Loucy (cell line): Measurements from ENCODE around the gene SPSB4.

Experiments
- H2AFZ ChIP-seq: fragments of 200-600 bp; sonication (generic); 2 replicates; pipeline ENCODE4 v1.6.0; 2016; ENCODE audit warnings: antibody characterized with exemption, mild to moderate bottlenecking, low read length, moderate library complexity
- H3F3A ChIP-seq: fragments of 200-600 bp; 2 replicates; pipeline ENCODE4 v1.6.0; 2016; ENCODE audit warnings: antibody characterized with exemption, low read depth, mild to moderate bottlenecking
- H3K27me3 ChIP-seq: fragments of 200-600 bp; sonication (generic); 2 replicates; pipeline ENCODE4 v1.6.1; 2014; ENCODE audit warnings: low read length, mild to moderate bottlenecking; ENCODE audit not compliant: insufficient read depth, poor library complexity, severe bottlenecking
- H3K36me3 ChIP-seq: fragments of 200-600 bp; sonication (generic); 2 replicates; pipeline ENCODE4 v1.6.1; 2016; ENCODE audit warnings: low read length; ENCODE audit not compliant: insufficient read depth
- H3K4me1 ChIP-seq: fragments of 200-600 bp; sonication (generic); 2 replicates; pipeline ENCODE4 v1.5.1; 2014; ENCODE audit warnings: low read length, mild to moderate bottlenecking; ENCODE audit not compliant: insufficient read depth, poor library complexity, severe bottlenecking
- H3K4me2 ChIP-seq: fragments of 200-600 bp; sonication (generic); 2 replicates; pipeline ENCODE4 v1.6.0; 2014; ENCODE audit warnings: antibody characterized with exemption, low read length, low read depth, mild to moderate bottlenecking; ENCODE audit not compliant: poor library complexity, severe bottlenecking
- H3K4me3 ChIP-seq: fragments of 200-600 bp; sonication (generic); 2 replicates; pipeline ENCODE4 v1.5.1; 2014; ENCODE audit warnings: low read length, mild to moderate bottlenecking, mixed read lengths; ENCODE audit not compliant: poor library complexity, severe bottlenecking
- H3K79me2 ChIP-seq: fragments of 200-600 bp; sonication (generic); 2 replicates; pipeline ENCODE4 v1.6.1; 2014; ENCODE audit warnings: low read length; ENCODE audit not compliant: insufficient read depth
- H3K9ac ChIP-seq: fragments of 200-600 bp; sonication (generic); 2 replicates; pipeline ENCODE4 v1.6.0; 2014; ENCODE audit warnings: mild to moderate bottlenecking, low read depth, low read length, moderate library complexity; ENCODE audit not compliant: poor library complexity, severe bottlenecking
- H3K9me2 ChIP-seq: fragments of 200-600 bp; sonication (generic); replicated peaks from 2 replicates; pipeline ENCODE4 v1.6.1; 2016; ENCODE audit warnings: low read depth, low read length, mixed read lengths
- H3K9me3 ChIP-seq: fragments of 200-600 bp; sonication (generic); 2 replicates; pipeline ENCODE4 v1.6.1; 2014; ENCODE audit warnings: mild to moderate bottlenecking, antibody characterized with exemption, low read length, low read depth; ENCODE audit not compliant: insufficient read depth
- H4K20me1 ChIP-seq: fragments of 200-600 bp; sonication (generic); 2 replicates; pipeline ENCODE4 v1.6.0; 2014; ENCODE audit warnings: antibody characterized with exemption, low read length, mild to moderate bottlenecking; ENCODE audit not compliant: insufficient read depth, poor library complexity, severe bottlenecking
- EZH2phosphoT487 ChIP-seq: fragments of 200-600 bp; IDR thresholded peaks from 2 replicates; pipeline ENCODE4 v1.6.1; 2018; ENCODE audit warnings: antibody characterized with exemption, mild to moderate bottlenecking, moderate library complexity, borderline replicate concordance
- TF ChIP-seq, protein P1 (sequence below): fragments of 200-600 bp; sonication (generic); conservative IDR thresholded peaks from 2 replicates; pipeline ENCODE4 v1.5.1; 2014; ENCODE audit warnings: mild to moderate bottlenecking, antibody characterized with exemption, low read length

The SPSB4 gene

DNA sequence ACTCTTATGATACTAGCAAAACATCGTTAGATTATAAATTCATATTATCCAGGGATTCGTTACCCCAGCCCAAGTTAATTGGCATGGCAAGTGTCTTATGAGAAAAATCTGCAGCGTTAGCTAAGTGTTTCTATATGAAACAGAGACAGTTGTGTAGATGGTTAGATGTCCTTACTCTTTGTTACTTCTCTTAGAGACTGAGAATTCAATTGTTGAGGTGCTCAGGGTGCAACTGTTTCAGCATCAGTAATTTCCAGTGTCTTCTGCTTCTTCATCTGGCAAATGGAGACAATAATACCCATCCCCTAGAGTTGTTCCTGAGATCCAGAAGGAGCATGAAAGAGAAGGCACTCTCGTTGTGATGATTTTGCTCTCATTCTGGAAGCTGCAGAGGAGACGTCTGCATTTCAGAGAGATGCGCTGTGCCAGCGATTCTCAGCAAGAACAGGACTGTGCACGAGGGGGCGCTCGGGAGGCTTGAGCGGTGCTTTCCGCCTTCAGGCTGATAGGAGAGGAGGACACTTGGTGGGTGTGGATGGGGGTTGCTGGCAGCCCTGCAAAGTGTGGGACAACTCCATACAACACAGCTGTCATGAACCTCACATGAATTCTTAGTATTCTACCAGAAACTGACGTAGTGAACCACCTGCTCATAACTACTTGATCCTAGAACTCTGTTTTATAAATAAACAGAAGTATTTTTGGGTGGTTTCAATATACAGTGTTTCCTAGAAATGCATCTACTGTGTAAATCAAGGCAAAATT, 39.7 kb upstream of the SPSB4 start:
- H2AFZ ChIP-seq: peak overlapping the region; percentile 75
- H4K20me1 ChIP-seq: no peaks in the 10 kb centered on the region
- H3K4me1 ChIP-seq: no peaks in the 10 kb centered on the region
- H3K79me2 ChIP-seq: no peaks in the 10 kb centered on the region
- no peak overlapping the region for H3K9ac ChIP-seq
- H3K27me3 ChIP-seq: no peaks in the 10 kb centered on the region
- H3K4me2 ChIP-seq: peak overlapping the region; percentile 28
- no peaks in the 10 kb centered on the region for H3K36me3 ChIP-seq
- H3K4me3 ChIP-seq: no peak overlapping the region
- no peaks in the 10 kb centered on the region for H3K9me3 ChIP-seq
- TF ChIP-seq EZH2phosphoT487: no peak
- TF ChIP-seq, protein P1, sequence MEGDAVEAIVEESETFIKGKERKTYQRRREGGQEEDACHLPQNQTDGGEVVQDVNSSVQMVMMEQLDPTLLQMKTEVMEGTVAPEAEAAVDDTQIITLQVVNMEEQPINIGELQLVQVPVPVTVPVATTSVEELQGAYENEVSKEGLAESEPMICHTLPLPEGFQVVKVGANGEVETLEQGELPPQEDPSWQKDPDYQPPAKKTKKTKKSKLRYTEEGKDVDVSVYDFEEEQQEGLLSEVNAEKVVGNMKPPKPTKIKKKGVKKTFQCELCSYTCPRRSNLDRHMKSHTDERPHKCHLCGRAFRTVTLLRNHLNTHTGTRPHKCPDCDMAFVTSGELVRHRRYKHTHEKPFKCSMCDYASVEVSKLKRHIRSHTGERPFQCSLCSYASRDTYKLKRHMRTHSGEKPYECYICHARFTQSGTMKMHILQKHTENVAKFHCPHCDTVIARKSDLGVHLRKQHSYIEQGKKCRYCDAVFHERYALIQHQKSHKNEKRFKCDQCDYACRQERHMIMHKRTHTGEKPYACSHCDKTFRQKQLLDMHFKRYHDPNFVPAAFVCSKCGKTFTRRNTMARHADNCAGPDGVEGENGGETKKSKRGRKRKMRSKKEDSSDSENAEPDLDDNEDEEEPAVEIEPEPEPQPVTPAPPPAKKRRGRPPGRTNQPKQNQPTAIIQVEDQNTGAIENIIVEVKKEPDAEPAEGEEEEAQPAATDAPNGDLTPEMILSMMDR: peak; percentile 88
- no peaks in the 10 kb centered on the region for H3F3A ChIP-seq
- no peaks in the 10 kb centered on the region for H3K9me2 ChIP-seq

DNA sequence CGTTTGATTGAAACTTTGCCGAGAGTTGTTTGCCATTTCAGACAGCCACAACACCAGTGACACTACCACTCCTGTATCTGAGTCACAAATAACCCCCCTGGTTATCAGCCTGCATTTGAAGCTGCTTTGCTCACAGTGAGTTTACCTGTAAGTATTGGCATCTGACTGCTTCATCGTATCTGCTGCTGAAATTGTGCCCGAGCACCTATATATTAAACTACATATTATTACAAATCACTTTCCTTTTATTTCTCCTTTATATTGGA, 39.2 kb upstream of the SPSB4 start:
- peak overlapping the region; percentile 28 for H3K4me2 ChIP-seq

DNA sequence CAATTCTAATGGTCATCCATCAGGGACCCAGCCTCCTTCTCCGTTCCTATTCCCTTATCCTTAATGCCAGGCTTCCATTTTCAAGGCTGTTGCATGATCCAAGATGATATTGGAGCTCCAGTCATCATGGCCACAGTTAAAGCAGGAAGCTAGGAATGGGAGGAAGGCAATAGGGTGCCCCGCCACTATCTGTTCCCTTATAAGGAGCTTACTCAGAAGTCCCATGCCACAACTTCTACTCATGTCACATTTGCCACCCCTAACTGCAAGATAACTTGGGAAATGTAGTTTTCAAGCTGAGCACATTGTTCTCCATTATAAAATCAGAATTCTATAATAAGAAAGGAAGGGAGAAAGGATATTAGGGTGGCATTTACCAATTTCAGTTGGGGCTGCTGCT, 38.6 kb upstream of the SPSB4 start:
- Histone ChIP-seq H3K9me3 (no peaks in the 10 kb centered on the region), H3K79me2 (no peaks in the 10 kb centered on the region), H3K27me3 (no peaks in the 10 kb centered on the region), H3K4me1 (no peaks in the 10 kb centered on the region), H2AFZ (0 out of 2 replicates have a peak overlapping the region, but pooled peaks have one; percentile 75), H3K9me2 (no peaks in the 10 kb centered on the region), H3K9ac (no peak overlapping the region), H3F3A (no peaks in the 10 kb centered on the region), H3K36me3 (no peaks in the 10 kb centered on the region), H4K20me1 (no peaks in the 10 kb centered on the region), H3K4me3 (no peak overlapping the region), H3K4me2 (no peak overlapping the region)
- TF ChIP-seq, protein P1: no peak
- TF ChIP-seq EZH2phosphoT487: no peak

More for the DNA sequence above, 39.2 kb upstream of the SPSB4 start:
- H3F3A ChIP-seq: no peaks in the 10 kb centered on the region
- H3K4me3 ChIP-seq: no peak overlapping the region
- H3K27me3 ChIP-seq: no peaks in the 10 kb centered on the region
- no peaks in the 10 kb centered on the region for H3K36me3 ChIP-seq
- no peaks in the 10 kb centered on the region for H3K4me1 ChIP-seq
- no peaks in the 10 kb centered on the region for H4K20me1 ChIP-seq
- H3K9ac ChIP-seq: no peak overlapping the region
- H3K79me2 ChIP-seq: no peaks in the 10 kb centered on the region
- TF ChIP-seq, protein P1: no peak
- no peak for TF ChIP-seq EZH2phosphoT487
- no peaks in the 10 kb centered on the region for H3K9me2 ChIP-seq
- H3K9me3 ChIP-seq: no peaks in the 10 kb centered on the region
- H2AFZ ChIP-seq: peak overlapping the region; percentile 75
